Breast epithelium (tissue), 4 donors: ENCODE data around the gene GPT2. TPM values are rescaled to one million over a fixed set of nuclear protein-coding genes. Genes with fewer than 3 reads are reported as not detected.

ENCODE experiments used
- DNase-seq, 2 donors: peaks; one replicate each; pipeline ENCODE4 v3.0.0-alpha.2; 2019; ENCODE audit warnings: low spot score in 2 of 2
- H3K27ac ChIP-seq, 2 donors: fragments of 200-600 bp; sonication (generic) in 1 of 2; one replicate each; pipeline ENCODE4 v1.5.1; 2016 to 2019; ENCODE audit warnings: mild to moderate bottlenecking in 1 of 2
- H3K27me3 ChIP-seq, 2 donors: fragments of 200-600 bp; sonication (generic) in 1 of 2; one replicate each; pipeline versions ENCODE4 v1.5.1 to v1.6.0; 2017 to 2019; ENCODE audit warnings: control low read depth in 1 of 2, mild to moderate bottlenecking in 1 of 2
- H3K36me3 ChIP-seq: fragments of 200-600 bp; one replicate; pipeline ENCODE4 v1.5.1; 2019
- H3K4me1 ChIP-seq, 2 donors: fragments of 200-600 bp; sonication (generic); one replicate each; pipeline ENCODE4 v1.5.1; 2016 to 2019; ENCODE audit warnings: control low read depth in 1 of 2
- H3K4me3 ChIP-seq, 3 donors: fragments of 200-600 bp; sonication (generic); 1 replicate in 2 of 3; 2 replicates in 1 of 3; pipeline ENCODE4 v1.5.1; 2016 to 2019; ENCODE audit warnings: mild to moderate bottlenecking in 3 of 3, moderate library complexity in 2 of 3
- H3K9me3 ChIP-seq, 2 donors: fragments of 200-600 bp; sonication (generic) in 1 of 2; one replicate each; pipeline ENCODE4 v1.5.1; 2016 to 2019; ENCODE audit warnings: control low read depth in 1 of 2
- POLR2A ChIP-seq: fragments of 450-650 bp; IDR thresholded peaks from one replicate; pipeline ENCODE4 v1.6.1; 2016; ENCODE audit warnings: antibody characterized with exemption, mild to moderate bottlenecking, moderate library complexity
- POLR2AphosphoS5 ChIP-seq, 3 donors: sonication (generic); formaldehyde crosslinking; IDR thresholded peaks; one replicate each; pipeline ENCODE4 v1.6.1; 2017; ENCODE audit warnings: antibody characterized with exemption in 3 of 3
- intact Hi-C: fragments of 100-400 bp; cut with DNase I; formaldehyde crosslinking; loops from one replicate; pipeline ENCODE4 v1.15.1; 2023; ENCODE audit warnings: low total_unique reads
- total RNA-seq, 3 donors: library from RNA; depleted of rRNA; stranded (reverse); fragments of >200 nt; gene quantifications; one replicate each; pipeline ENCODE4 v1.1.0, GENCODE V29; 2016
- TF ChIP-seq, protein P1 (sequence below), 3 donors: fragments of 450-650 bp; IDR thresholded peaks; one replicate each; pipeline ENCODE4 v1.5.1; 2016 to 2017; ENCODE audit warnings: antibody characterized with exemption in 3 of 3, mild to moderate bottlenecking in 3 of 3, moderate library complexity in 3 of 3

GPT2 gene
- total RNA-seq, 3 donors from 2014 or later: 17.4 to 56.2 (median 21.7) TPM

DNA sequence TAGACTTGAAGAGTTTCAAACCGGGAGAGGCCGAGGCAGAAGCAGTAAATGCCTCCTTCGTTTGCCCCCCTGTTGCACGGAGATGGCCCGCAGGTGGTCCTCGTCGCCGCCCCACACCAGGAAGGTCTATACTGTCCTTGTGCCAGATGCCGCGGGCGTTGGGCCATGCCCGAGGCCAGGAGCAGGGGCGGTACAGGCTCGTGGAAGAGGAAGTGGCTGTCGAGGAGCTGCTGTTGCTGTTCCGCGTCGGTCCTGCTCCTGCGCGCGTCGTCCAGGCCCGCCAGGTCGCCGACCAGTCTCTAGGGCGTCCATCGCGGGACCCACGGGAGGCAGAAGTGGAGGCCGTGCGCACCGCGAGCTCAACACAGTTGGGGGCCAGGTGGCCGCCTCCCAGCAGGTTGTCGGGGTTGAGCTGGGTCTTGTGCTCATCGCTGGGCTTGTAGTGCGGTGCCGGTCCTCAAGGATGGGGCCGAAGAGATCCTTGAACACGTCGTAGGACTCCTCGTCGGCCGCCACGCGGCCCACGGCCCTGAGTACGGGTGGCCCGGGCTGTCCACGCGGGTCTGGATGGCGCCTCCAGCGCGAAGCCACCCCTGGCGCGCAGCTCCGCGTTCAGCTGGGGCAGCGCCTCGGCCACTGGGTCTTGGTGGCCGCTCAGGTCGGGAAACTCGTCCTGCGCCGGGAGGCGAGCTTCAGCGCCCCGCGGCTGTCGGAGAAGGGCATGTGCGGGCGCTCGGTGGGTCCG is 40.1 kb upstream of the GPT2 start:
- TF ChIP-seq POLR2A (no peak), POLR2AphosphoS5 (IDR thresholded peaks at IDR 0.05) (no peak)
- TF ChIP-seq, protein P1, sequence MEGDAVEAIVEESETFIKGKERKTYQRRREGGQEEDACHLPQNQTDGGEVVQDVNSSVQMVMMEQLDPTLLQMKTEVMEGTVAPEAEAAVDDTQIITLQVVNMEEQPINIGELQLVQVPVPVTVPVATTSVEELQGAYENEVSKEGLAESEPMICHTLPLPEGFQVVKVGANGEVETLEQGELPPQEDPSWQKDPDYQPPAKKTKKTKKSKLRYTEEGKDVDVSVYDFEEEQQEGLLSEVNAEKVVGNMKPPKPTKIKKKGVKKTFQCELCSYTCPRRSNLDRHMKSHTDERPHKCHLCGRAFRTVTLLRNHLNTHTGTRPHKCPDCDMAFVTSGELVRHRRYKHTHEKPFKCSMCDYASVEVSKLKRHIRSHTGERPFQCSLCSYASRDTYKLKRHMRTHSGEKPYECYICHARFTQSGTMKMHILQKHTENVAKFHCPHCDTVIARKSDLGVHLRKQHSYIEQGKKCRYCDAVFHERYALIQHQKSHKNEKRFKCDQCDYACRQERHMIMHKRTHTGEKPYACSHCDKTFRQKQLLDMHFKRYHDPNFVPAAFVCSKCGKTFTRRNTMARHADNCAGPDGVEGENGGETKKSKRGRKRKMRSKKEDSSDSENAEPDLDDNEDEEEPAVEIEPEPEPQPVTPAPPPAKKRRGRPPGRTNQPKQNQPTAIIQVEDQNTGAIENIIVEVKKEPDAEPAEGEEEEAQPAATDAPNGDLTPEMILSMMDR (IDR thresholded peaks at IDR 0.05): no peak
- Histone ChIP-seq H3K4me1 (no peaks in the 10 kb centered on the region), H3K27ac (no peak overlapping the region), H3K27me3 (peaks cover 0 to 9% of the 10 kb centered on the region in 2 donors), H3K4me3 (no peak overlapping the region), H3K36me3 (no peaks in the 10 kb centered on the region), H3K9me3 (no peaks in the 10 kb centered on the region)
- intact Hi-C loops: no loop called here
- no peak for DNase-seq

DNA sequence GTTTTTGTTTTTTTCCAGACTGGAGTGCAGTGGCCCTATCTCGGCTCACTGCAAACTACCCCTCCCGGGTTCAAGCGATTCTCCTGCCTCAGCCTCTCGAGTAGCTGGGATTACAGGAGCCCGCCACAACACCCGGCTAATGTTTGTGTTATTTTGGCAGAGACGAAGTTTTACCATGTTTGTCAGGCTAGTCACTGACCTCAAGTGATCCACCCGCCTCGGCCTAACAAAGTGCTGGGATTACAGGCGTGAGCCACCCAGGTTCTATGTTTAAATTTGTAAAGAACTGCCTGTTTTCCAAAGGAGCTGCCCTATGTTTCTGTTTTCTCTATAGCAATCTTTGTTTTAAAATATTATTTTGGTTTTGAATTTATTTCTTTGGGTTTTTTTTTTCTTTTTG is 39.4 kb upstream of the GPT2 start:
- no peak for DNase-seq
- Histone ChIP-seq H3K27ac (no peak overlapping the region), H3K9me3 (no peaks in the 10 kb centered on the region), H3K4me1 (no peaks in the 10 kb centered on the region), H3K36me3 (no peaks in the 10 kb centered on the region), H3K27me3 (peaks cover 0 to 9% of the 10 kb centered on the region in 2 donors), H3K4me3 (no peak overlapping the region)
- intact Hi-C loops: no loop called here
- TF ChIP-seq POLR2A (no peak), POLR2AphosphoS5 (IDR thresholded peaks at IDR 0.05) (no peak)
- TF ChIP-seq, protein P1 (IDR thresholded peaks at IDR 0.05): no peak

DNA sequence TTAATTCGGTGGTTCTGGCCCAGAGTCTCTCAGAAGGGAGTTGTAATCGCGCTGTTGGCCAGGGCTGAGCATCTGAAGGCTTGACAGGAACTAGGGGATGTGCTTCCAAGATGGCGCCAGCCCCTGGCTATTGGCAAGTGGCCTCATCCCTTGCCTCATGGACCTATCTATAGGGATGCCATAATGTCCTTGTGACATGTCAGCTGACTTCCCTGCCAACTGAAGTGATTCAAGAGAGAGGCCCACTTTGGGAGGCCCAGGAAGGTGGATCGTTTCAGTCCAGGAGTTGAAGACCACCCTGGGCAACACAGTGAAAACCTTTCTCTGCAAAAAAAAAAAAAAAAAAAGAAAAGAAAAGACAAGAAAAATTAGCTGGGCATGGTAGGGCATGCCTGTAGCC is 38.2 kb upstream of the GPT2 start:
- TF ChIP-seq POLR2A (no peak), POLR2AphosphoS5 (IDR thresholded peaks at IDR 0.05) (no peak)
- TF ChIP-seq, protein P1 (IDR thresholded peaks at IDR 0.05): no peak
- no peak for DNase-seq
- H3K4me3 ChIP-seq: no peak overlapping the region
- H3K36me3 ChIP-seq: no peaks in the 10 kb centered on the region
- intact Hi-C loops: no loop called here
- H3K4me1 ChIP-seq: no peaks in the 10 kb centered on the region
- H3K9me3 ChIP-seq: no peaks in the 10 kb centered on the region
- H3K27me3 ChIP-seq: peaks cover 0 to 9% of the 10 kb centered on the region in 2 donors
- H3K27ac ChIP-seq: no peak overlapping the region

DNA sequence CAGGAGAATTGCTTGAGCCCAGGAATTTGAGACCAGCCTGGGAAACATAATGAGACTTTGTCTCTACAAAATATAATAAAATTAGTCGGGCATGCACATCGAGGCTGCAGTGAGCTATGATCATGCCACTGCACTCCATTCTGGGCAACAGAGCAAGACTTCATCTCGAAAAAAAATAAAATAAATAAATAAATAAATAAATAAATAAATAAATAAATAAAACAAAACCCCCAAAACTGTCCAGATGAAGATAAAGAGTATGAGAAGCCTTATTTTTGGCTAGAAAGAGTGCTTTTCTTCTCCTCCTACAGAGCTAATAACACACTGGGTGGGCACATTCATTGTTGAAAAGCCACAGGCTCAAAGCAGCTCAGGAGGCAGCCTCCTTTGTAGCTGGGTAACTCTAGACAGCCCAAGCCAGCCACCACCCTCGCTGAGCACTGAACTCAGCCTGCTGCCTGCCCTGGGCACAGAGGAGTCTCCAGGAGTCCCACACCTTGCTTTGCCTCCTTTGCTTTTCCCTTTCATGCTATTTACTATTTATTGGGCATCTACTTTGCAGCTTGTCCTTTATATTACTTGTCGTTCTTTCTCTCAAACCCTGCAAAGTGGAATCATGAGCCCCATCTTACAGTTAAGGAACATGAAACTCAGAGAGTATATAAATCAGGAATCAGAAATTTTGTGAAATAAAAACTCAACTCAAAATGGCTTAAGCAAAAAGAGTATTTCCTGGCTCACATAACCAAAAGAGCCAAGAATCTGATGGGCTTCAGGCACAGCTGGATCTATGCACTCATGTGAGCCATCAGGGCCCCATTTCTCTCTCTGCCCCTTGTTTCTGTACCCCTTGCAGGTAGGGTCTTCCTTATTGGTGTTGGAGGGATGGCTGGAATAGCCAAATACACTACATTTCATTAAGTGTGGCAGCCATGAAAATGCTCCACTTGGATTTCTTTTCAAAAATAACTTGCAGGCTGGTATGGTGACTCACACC is 35.1 kb upstream of the GPT2 start:
- peaks cover 0 to 5% of the 10 kb centered on the region in 2 donors for H3K27me3 ChIP-seq
- H3K4me1 ChIP-seq: no peaks in the 10 kb centered on the region
- intact Hi-C loops: no loop called here
- DNase-seq: no peak
- no peak overlapping the region for H3K27ac ChIP-seq
- no peaks in the 10 kb centered on the region for H3K9me3 ChIP-seq
- TF ChIP-seq POLR2A (no peak), POLR2AphosphoS5 (IDR thresholded peaks at IDR 0.05) (no peak)
- TF ChIP-seq, protein P1 (IDR thresholded peaks at IDR 0.05): no peak
- no peak overlapping the region for H3K4me3 ChIP-seq
- H3K36me3 ChIP-seq: no peaks in the 10 kb centered on the region
